CD4-positive, CD25-positive, alpha-beta regulatory T cell (primary cell): ENCODE data around the gene MUC6. TPM values are rescaled to one million over a fixed set of nuclear protein-coding genes. Genes with fewer than 3 reads are reported as not detected.

Experiments
- ATAC-seq, 2 donors: fragments of 150-1000 bp; cut with Tn5 transposase; one replicate each; pipeline ENCODE4 v1.10.0; 2021; ENCODE audit warnings: low read depth in 2 of 2, moderate number of reproducible peaks in 2 of 2, moderate library complexity in 1 of 2
- DNase-seq, 3 donors: peaks; one replicate each; pipeline versions ENCODE4 v3.0.0 to v3.0.0-alpha.2; 2012 to 2022; ENCODE audit warnings: mixed read lengths in 1 of 3
- H3K27ac ChIP-seq: one replicate; pipeline ENCODE4 v1.7.0; 2013; ENCODE audit warnings: mild to moderate bottlenecking, low read length; ENCODE audit not compliant: insufficient read depth, poor library complexity, severe bottlenecking
- H3K27me3 ChIP-seq: one replicate; pipeline ENCODE4 v1.7.0; 2013; ENCODE audit warnings: low read length; ENCODE audit not compliant: control insufficient read depth, insufficient read depth
- H3K36me3 ChIP-seq: one replicate; pipeline ENCODE4 v1.7.0; 2013; ENCODE audit warnings: mild to moderate bottlenecking, low read length, moderate library complexity; ENCODE audit not compliant: control insufficient read depth, insufficient read depth
- H3K4me1 ChIP-seq: 2 replicates; pipeline ENCODE4 v1.7.0; 2013; ENCODE audit warnings: mild to moderate bottlenecking, low read length; ENCODE audit not compliant: insufficient read depth, control insufficient read depth, poor library complexity, severe bottlenecking
- H3K4me3 ChIP-seq: one replicate; pipeline ENCODE4 v1.7.0; 2013; ENCODE audit warnings: low read depth, mild to moderate bottlenecking, low read length, moderate library complexity
- H3K9me3 ChIP-seq, 2 experiments: 1 replicate in 1 of 2; 2 replicates in 1 of 2; pipeline ENCODE4 v1.7.0; 2013; ENCODE audit warnings: low read length in 2 of 2, mild to moderate bottlenecking in 1 of 2, moderate library complexity in 1 of 2; ENCODE audit not compliant: control insufficient read depth in 2 of 2
- H3K27ac Mint-ChIP-seq, 3 donors: one replicate each; pipeline ENCODE4 v1.8.0; 2020 to 2022; ENCODE audit warnings: mild to moderate bottlenecking in 3 of 3, mixed read lengths in 3 of 3, moderate library complexity in 2 of 3
- H3K27me3 Mint-ChIP-seq: one replicate; pipeline ENCODE4 v1.8.0; 2022; ENCODE audit warnings: mild to moderate bottlenecking, mixed read lengths
- H3K36me3 Mint-ChIP-seq: one replicate; pipeline ENCODE4 v1.8.0; 2020; ENCODE audit warnings: mixed read lengths
- H3K4me1 Mint-ChIP-seq, 4 donors: one replicate each; pipeline ENCODE4 v1.8.0; 2020 to 2022; ENCODE audit warnings: mixed read lengths in 4 of 4, mild to moderate bottlenecking in 1 of 4
- H3K4me3 Mint-ChIP-seq, 4 donors: one replicate each; pipeline ENCODE4 v1.8.0; 2020 to 2022; ENCODE audit warnings: mild to moderate bottlenecking in 4 of 4, mixed read lengths in 4 of 4, moderate library complexity in 3 of 4
- H3K9me3 Mint-ChIP-seq, 7 donors: one replicate each; pipeline ENCODE4 v1.8.0; 2020 to 2022; ENCODE audit warnings: mixed read lengths in 7 of 7, mild to moderate bottlenecking in 3 of 7, moderate library complexity in 2 of 7
- polyA plus RNA-seq, 4 donors: library from polyadenylated mRNA; unstranded; fragments of 300-500 nt; fragmentation: Illumina TruSeq; gene quantifications; one replicate each; pipeline ENCODE4 v1.2.3, GENCODE V29; 2021
- total RNA-seq: library from RNA; stranded (reverse); gene quantifications from one replicate; pipeline ENCODE4 v1.2.3, GENCODE V29; 2022

MUC6 gene
- total and polyA plus RNA-seq, 5 donors from 2014 or later: 0.23 TPM; not detected in 4

DNA sequence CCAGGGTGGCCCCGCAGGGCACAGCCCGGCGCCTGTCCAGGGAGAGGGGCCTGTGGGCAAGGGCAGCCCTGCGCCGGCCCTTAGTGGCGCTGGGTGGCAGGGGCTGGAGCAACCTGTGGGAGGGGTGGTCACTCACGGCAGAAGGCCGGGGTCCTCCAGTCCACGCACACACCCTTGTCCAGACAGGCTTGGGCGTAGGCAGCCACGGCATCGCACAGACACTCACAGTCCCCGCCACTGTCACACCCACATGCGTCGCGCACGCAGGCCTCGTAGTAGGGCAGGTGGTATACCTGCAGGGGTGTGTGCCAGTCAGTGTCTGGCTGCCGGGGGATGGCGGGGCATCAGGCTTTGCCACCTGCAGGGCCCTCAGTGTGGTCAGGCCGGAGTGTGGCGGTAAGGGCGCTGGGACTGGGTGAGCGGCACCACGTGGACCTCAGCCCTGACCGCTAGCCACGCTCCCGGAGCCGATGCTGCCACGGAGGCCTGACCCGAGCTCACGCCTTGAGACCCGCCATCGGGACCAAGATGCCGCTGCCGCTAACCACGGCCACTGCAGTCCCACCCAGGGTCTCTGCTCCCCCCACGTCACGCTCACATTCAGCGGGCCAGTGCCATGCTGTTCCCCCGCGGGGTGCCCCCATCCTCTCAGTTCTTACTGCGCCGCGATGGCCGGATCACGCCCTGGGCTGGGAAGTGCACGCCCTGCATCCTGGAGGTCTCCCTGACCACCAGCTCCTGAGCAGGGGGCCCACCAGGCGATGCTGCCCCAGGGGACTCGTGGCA is 12.5 kb downstream of the MUC6 start:
- peaks cover 7% of the 10 kb centered on the region for H3K36me3 Mint-ChIP-seq
- DNase-seq (no peak), ATAC-seq (no peak)

DNA sequence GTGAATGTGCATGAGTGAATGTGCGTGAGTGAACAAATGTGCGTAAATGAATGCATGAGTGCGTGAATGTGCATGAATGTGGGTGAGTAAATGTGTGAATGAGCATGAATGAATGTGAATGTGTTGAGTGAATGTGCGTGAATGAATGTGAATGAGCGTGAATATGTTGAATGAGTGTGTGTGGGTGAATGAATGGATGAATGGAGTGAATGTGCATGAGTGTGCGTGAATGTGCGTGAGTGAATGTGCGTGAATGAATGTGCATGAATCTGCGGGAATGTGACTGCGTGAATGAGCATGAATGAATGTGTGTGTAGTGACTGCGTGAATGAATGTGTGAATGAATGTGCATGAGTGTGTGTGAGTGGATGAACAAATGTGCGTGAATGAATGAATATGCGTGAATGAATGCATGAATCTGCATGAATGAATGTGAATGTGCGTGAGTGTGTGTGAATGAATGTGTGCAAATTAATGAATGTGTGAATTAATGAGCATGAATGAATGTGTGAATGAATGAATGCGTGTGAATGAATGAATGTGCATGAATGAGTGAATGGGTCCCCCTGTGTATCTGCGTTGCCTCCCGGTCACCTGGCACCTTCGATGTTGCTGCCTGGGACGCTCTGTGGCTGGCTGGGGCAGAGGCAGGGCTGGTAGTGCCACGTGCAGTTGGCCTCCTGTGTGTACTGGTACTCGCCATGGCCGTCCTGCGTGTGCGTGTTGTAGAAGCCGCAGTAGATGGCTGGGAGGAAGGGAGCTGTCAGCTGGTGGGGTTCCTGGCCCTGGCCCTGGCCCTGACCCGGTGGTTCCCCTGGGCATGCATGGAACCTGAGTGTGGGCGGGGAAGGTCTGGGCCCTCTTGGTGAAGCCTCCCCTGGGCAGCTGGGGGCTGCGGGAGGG is 13.4 kb downstream of the MUC6 start:
- peaks cover 0 to 9% (median 2%) of the 10 kb centered on the region in 4 donors for H3K4me1 Mint-ChIP-seq
- H3K27ac ChIP-seq: no peak overlapping the region
- peak overlapping the region in 2 of 4 donors; percentile 1 to 4 for H3K4me3 Mint-ChIP-seq
- H3K27me3 ChIP-seq: no peaks in the 10 kb centered on the region
- H3K36me3 Mint-ChIP-seq: peaks cover 8% of the 10 kb centered on the region
- H3K27ac Mint-ChIP-seq: no peak overlapping the region
- peaks cover 0 to 5% (median 2%) of the 10 kb centered on the region in 7 donors for H3K9me3 Mint-ChIP-seq
- no peaks in the 10 kb centered on the region for H3K27me3 Mint-ChIP-seq
- no peak overlapping the region for H3K4me3 ChIP-seq
- H3K9me3 ChIP-seq: no peaks in the 10 kb centered on the region
- DNase-seq: no peak
- H3K36me3 ChIP-seq: no peaks in the 10 kb centered on the region
- no peak for ATAC-seq
- H3K4me1 ChIP-seq: no peaks in the 10 kb centered on the region

More for the DNA sequence above, 12.5 kb downstream of the MUC6 start:
- no peak overlapping the region for H3K27ac Mint-ChIP-seq
- peaks cover 0 to 7% (median 2%) of the 10 kb centered on the region in 4 donors for H3K4me1 Mint-ChIP-seq
- H3K9me3 ChIP-seq: no peaks in the 10 kb centered on the region
- no peaks in the 10 kb centered on the region for H3K27me3 ChIP-seq
- H3K36me3 ChIP-seq: no peaks in the 10 kb centered on the region
- H3K27ac ChIP-seq: no peak overlapping the region
- H3K4me1 ChIP-seq: no peaks in the 10 kb centered on the region
- no peak overlapping the region for H3K4me3 ChIP-seq
- H3K27me3 Mint-ChIP-seq: no peaks in the 10 kb centered on the region
- no peak overlapping the region for H3K4me3 Mint-ChIP-seq
- H3K9me3 Mint-ChIP-seq: peaks cover 0 to 5% (median 1%) of the 10 kb centered on the region in 7 donors

DNA sequence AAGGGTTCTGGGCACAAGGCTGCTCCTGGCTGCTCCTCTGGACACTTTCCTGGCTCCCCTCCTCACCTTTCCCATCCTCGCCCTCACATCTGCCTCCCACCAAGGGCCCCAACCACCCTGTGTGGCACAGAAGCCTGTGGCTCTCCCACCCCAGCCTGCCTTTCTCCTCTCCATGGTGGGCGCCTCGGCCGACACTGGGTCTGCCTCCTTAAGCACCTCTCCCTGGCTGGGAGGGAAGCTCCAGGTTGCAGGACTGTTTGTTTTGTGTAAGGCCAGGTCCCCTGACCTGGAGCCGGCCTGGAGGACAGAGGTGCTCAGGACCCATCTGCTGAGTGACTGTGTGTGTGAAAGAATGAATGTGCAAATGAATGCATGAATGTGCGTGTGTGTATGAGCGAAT is 14.1 kb downstream of the MUC6 start:
- Mint-ChIP-seq H3K36me3 (peaks cover 16% of the 10 kb centered on the region), H3K27me3 (no peaks in the 10 kb centered on the region), H3K27ac (peak overlapping the region in 1 of 3 donors; percentile 17), H3K4me1 (peaks cover 0 to 15% (median 6%) of the 10 kb centered on the region in 4 donors), H3K9me3 (peaks cover 0 to 7% (median 3%) of the 10 kb centered on the region in 7 donors), H3K4me3 (peak overlapping the region in 1 of 4 donors; percentile 1)
- ATAC-seq (no peak), DNase-seq (no peak)
- Histone ChIP-seq H3K36me3 (no peaks in the 10 kb centered on the region), H3K27ac (no peak overlapping the region), H3K9me3 (no peaks in the 10 kb centered on the region), H3K27me3 (no peaks in the 10 kb centered on the region), H3K4me1 (no peaks in the 10 kb centered on the region), H3K4me3 (no peak overlapping the region)

GRCh38 chr11:1020211-1020905 is 16.2 kb downstream of the MUC6 start:
- no peak overlapping the region for H3K4me3 Mint-ChIP-seq
- H3K4me1 Mint-ChIP-seq: peaks cover 0 to 28% (median 13%) of the 10 kb centered on the region in 4 donors
- no peak for ATAC-seq
- H3K27me3 Mint-ChIP-seq: no peaks in the 10 kb centered on the region
- Histone ChIP-seq H3K27ac (no peak overlapping the region), H3K4me1 (no peaks in the 10 kb centered on the region), H3K36me3 (no peaks in the 10 kb centered on the region), H3K4me3 (no peak overlapping the region), H3K9me3 (no peaks in the 10 kb centered on the region), H3K27me3 (no peaks in the 10 kb centered on the region)
- H3K27ac Mint-ChIP-seq: no peak overlapping the region
- H3K9me3 Mint-ChIP-seq: peaks cover 2 to 7% (median 4%) of the 10 kb centered on the region in 7 donors
- no peak for DNase-seq
- H3K36me3 Mint-ChIP-seq: peaks cover 26% of the 10 kb centered on the region

DNA sequence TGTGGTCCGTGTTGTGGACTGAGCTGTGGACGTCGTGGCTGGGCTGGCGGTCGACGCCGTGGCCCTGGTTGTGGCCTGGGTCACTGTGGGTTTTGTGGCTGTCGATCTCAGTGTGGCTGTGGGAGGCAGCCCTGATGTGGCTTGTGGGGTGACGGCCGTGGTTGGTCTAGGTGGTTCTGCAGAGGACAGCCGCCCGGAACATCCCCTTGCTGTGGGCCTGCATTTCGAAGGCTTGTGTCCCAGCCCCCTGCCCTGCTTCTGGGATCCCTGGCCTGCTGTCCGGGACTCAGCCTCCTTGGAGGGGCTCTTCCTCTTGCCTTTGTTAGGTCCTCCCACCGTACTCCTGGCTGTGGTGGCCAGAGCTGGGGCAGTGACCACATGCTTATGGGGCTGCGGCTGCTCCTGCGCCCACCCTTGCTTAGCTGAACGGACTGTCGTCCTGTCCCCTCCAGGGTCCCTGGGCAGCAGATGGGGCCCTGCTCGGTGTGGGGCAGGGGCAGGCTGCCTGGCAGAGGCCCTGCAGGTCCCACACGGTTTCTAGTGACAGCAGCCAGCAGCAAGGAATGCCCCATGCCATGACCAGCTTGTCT is 17.1 kb downstream of the MUC6 start:
- no peaks in the 10 kb centered on the region for H3K27me3 ChIP-seq
- H3K4me1 ChIP-seq: no peaks in the 10 kb centered on the region
- H3K27ac Mint-ChIP-seq: no peak overlapping the region
- H3K27me3 Mint-ChIP-seq: no peaks in the 10 kb centered on the region
- no peak overlapping the region for H3K4me3 ChIP-seq
- H3K27ac ChIP-seq: no peak overlapping the region
- ATAC-seq (no peak), DNase-seq (no peak)
- H3K36me3 Mint-ChIP-seq: peaks cover 26% of the 10 kb centered on the region
- H3K4me3 Mint-ChIP-seq: no peak overlapping the region
- peaks cover 2 to 7% (median 4%) of the 10 kb centered on the region in 7 donors for H3K9me3 Mint-ChIP-seq
- no peaks in the 10 kb centered on the region for H3K9me3 ChIP-seq
- no peaks in the 10 kb centered on the region for H3K36me3 ChIP-seq
- H3K4me1 Mint-ChIP-seq: peaks cover 0 to 28% (median 13%) of the 10 kb centered on the region in 4 donors

GRCh38 chr11:1018091-1018490 is 18.4 kb downstream of the MUC6 start:
- DNase-seq (no peak), ATAC-seq (no peak)
- Histone ChIP-seq H3K36me3 (no peaks in the 10 kb centered on the region), H3K27me3 (no peaks in the 10 kb centered on the region), H3K4me3 (no peak overlapping the region), H3K9me3 (no peaks in the 10 kb centered on the region), H3K27ac (no peak overlapping the region), H3K4me1 (no peaks in the 10 kb centered on the region)
- no peaks in the 10 kb centered on the region for H3K27me3 Mint-ChIP-seq
- H3K4me1 Mint-ChIP-seq: peaks cover 0 to 28% (median 12%) of the 10 kb centered on the region in 4 donors
- peak overlapping the region in 1 of 3 donors; percentile 2 for H3K27ac Mint-ChIP-seq
- peaks cover 25% of the 10 kb centered on the region for H3K36me3 Mint-ChIP-seq
- H3K9me3 Mint-ChIP-seq: peaks cover 2 to 6% (median 4%) of the 10 kb centered on the region in 7 donors
- no peak overlapping the region for H3K4me3 Mint-ChIP-seq
